Liver (tissue), 3 donors: Measurements from ENCODE around the gene FBN1.

Experiments used
- EGR1 ChIP-seq, 2 donors: IDR thresholded peaks; 2 replicates each; pipeline ENCODE4 v1.6.1; 2016 to 2018; ENCODE audit warnings: antibody characterized with exemption in 2 of 2, low read depth in 2 of 2
- FOXA2 ChIP-seq: IDR thresholded peaks from 2 replicates; pipeline ENCODE4 v1.6.1; 2016; ENCODE audit warnings: antibody characterized with exemption
- JUND ChIP-seq, 2 donors: IDR thresholded peaks; 2 replicates each; pipeline ENCODE4 v1.6.1; 2016; ENCODE audit warnings: antibody characterized with exemption in 2 of 2
- NR2F2 ChIP-seq: IDR thresholded peaks from 2 replicates; pipeline ENCODE4 v1.6.1; 2016; ENCODE audit warnings: antibody characterized with exemption
- TF ChIP-seq, protein P1 (sequence below): fragments of 150-350 bp; IDR thresholded peaks from 2 replicates; pipeline ENCODE4 v1.5.1; 2017; ENCODE audit warnings: improper control_type of control experiment, low read depth, low read length; ENCODE audit not compliant: missing input control
- TF ChIP-seq, protein P2 (sequence below): IDR thresholded peaks from 2 replicates; pipeline ENCODE4 v1.6.1; 2016; ENCODE audit warnings: antibody characterized with exemption
- TF ChIP-seq, protein P3 (sequence below): IDR thresholded peaks from 2 replicates; pipeline ENCODE4 v1.6.1; 2016; ENCODE audit warnings: antibody characterized with exemption, mild to moderate bottlenecking
- donor health status: healthy.
- donor health status: healthy.

DNA sequence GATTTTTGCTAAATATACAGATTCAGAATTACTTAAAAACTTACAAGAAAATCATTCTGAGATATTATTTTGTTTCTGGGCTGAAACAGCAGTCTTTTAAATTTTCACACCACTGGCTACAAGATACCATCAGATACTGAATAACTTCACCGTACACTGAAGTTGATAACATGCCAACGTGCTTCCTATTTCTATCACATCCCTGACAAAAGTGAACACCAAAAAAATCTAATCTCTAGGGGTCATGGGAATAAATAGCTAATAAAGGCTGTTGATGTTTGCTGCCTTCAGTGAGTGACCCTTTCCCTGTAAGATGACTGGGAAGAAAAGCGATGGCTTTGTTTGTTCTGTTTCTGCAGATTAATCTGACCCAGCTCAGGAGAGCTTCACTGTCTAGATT lies 193.8 kb downstream of the FBN1 start:
- TF ChIP-seq JUND (IDR thresholded peaks at IDR 0.05): no peak
- TF ChIP-seq, protein P1, sequence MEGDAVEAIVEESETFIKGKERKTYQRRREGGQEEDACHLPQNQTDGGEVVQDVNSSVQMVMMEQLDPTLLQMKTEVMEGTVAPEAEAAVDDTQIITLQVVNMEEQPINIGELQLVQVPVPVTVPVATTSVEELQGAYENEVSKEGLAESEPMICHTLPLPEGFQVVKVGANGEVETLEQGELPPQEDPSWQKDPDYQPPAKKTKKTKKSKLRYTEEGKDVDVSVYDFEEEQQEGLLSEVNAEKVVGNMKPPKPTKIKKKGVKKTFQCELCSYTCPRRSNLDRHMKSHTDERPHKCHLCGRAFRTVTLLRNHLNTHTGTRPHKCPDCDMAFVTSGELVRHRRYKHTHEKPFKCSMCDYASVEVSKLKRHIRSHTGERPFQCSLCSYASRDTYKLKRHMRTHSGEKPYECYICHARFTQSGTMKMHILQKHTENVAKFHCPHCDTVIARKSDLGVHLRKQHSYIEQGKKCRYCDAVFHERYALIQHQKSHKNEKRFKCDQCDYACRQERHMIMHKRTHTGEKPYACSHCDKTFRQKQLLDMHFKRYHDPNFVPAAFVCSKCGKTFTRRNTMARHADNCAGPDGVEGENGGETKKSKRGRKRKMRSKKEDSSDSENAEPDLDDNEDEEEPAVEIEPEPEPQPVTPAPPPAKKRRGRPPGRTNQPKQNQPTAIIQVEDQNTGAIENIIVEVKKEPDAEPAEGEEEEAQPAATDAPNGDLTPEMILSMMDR: no peak
- TF ChIP-seq EGR1 (IDR thresholded peaks at IDR 0.05; ENCODE audit: low read depth in 2 of 2): no peak
- TF ChIP-seq, protein P2, sequence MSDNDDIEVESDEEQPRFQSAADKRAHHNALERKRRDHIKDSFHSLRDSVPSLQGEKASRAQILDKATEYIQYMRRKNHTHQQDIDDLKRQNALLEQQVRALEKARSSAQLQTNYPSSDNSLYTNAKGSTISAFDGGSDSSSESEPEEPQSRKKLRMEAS: no peak
- TF ChIP-seq, protein P3, sequence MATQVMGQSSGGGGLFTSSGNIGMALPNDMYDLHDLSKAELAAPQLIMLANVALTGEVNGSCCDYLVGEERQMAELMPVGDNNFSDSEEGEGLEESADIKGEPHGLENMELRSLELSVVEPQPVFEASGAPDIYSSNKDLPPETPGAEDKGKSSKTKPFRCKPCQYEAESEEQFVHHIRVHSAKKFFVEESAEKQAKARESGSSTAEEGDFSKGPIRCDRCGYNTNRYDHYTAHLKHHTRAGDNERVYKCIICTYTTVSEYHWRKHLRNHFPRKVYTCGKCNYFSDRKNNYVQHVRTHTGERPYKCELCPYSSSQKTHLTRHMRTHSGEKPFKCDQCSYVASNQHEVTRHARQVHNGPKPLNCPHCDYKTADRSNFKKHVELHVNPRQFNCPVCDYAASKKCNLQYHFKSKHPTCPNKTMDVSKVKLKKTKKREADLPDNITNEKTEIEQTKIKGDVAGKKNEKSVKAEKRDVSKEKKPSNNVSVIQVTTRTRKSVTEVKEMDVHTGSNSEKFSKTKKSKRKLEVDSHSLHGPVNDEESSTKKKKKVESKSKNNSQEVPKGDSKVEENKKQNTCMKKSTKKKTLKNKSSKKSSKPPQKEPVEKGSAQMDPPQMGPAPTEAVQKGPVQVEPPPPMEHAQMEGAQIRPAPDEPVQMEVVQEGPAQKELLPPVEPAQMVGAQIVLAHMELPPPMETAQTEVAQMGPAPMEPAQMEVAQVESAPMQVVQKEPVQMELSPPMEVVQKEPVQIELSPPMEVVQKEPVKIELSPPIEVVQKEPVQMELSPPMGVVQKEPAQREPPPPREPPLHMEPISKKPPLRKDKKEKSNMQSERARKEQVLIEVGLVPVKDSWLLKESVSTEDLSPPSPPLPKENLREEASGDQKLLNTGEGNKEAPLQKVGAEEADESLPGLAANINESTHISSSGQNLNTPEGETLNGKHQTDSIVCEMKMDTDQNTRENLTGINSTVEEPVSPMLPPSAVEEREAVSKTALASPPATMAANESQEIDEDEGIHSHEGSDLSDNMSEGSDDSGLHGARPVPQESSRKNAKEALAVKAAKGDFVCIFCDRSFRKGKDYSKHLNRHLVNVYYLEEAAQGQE: no peak
- TF ChIP-seq NR2F2: no peak
- TF ChIP-seq FOXA2: no peak
